Liver (tissue), 3 donors: ENCODE data around the gene PIGP.
"Not testable (repeated sequence)": the region's sequence is repeated elsewhere in the genome, so short reads cannot be mapped to it uniquely, and the experiment has no call there.

Source experiments
- CTCF ChIP-seq: fragments of 150-350 bp; IDR thresholded peaks from 2 replicates; pipeline ENCODE4 v1.5.1; 2017; ENCODE audit warnings: improper control_type of control experiment, low read depth, low read length; ENCODE audit not compliant: missing input control
- HNF4G ChIP-seq: IDR thresholded peaks from 2 replicates; pipeline ENCODE4 v1.6.1; 2016; ENCODE audit warnings: antibody characterized with exemption
- MAX ChIP-seq: IDR thresholded peaks from 2 replicates; pipeline ENCODE4 v1.6.1; 2016; ENCODE audit warnings: antibody characterized with exemption
- NR2F2 ChIP-seq: IDR thresholded peaks from 2 replicates; pipeline ENCODE4 v1.6.1; 2016; ENCODE audit warnings: antibody characterized with exemption
- RAD21 ChIP-seq, 2 donors: IDR thresholded peaks; 2 replicates each; pipeline ENCODE4 v1.6.1; 2016; ENCODE audit warnings: antibody characterized with exemption in 2 of 2, mild to moderate bottlenecking in 2 of 2
- SP1 ChIP-seq: IDR thresholded peaks from 2 replicates; pipeline ENCODE4 v1.6.1; 2018; ENCODE audit warnings: antibody characterized with exemption, mild to moderate bottlenecking
- TAF1 ChIP-seq: conservative IDR thresholded peaks from 2 replicates; pipeline ENCODE4 v1.6.1; 2016; ENCODE audit warnings: antibody characterized with exemption, mild to moderate bottlenecking
- YY1 ChIP-seq: IDR thresholded peaks from 2 replicates; pipeline ENCODE4 v1.6.1; 2016; ENCODE audit warnings: antibody characterized with exemption, mild to moderate bottlenecking
- donor health status: healthy.
- donor health status: healthy.

DNA sequence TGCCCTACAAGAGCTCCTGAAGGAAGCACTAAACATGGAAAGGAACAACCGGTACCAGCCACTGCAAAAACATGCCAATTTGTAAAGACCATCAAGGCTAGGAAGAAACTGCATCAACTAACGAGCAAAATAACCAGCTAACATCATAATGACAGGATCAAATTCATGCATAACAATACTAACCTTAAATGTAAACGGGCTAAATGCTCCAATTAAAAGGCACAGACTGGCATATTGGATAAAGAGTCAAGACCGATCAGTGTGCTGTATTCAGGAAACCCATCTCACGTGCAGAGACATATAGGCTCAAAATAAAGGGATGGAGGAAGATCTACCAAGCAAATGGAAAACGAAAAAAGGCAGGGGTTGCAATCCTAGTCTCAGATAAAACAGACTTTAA, 38.2 kb upstream of the PIGP start:
- not testable (repeated sequence) for TF ChIP-seq MAX; CTCF; YY1; TAF1; HNF4G; SP1; RAD21 (IDR thresholded peaks at IDR 0.05); NR2F2
